DND-41 (cell line): Measurements from ENCODE around the gene OR2L2.

Source experiments
- CTCF ChIP-seq: IDR thresholded peaks from 2 replicates; pipeline ENCODE4 v1.5.1; 2012; ENCODE audit warnings: borderline replicate concordance, low read length, moderate library complexity, mild to moderate bottlenecking; ENCODE audit not compliant: poor library complexity, severe bottlenecking; ENCODE audit errors: extremely low read depth
- EZH2 ChIP-seq: IDR thresholded peaks from 3 replicates; pipeline ENCODE4 v1.6.1; 2012; ENCODE audit warnings: borderline replicate concordance, low read depth, mild to moderate bottlenecking, moderate library complexity, low read length, inconsistent platforms; ENCODE audit not compliant: severe bottlenecking

GRCh38 chr1:248029770-248030169 lies at the start of gene OR2L2:
- no peak for TF ChIP-seq CTCF
- no peak for TF ChIP-seq EZH2
